Astrocyte (in vitro differentiated cells and primary cell): ENCODE results near the gene MICAL2. TPM values are rescaled to one million over a fixed set of nuclear protein-coding genes. Genes with fewer than 3 reads are reported as not detected.

ENCODE experiments used
- DNase-seq: peaks from one replicate; pipeline ENCODE4 v3.0.0-alpha.2; 2010; ENCODE audit warnings: low read depth
- FAIRE-seq: peaks from 2 replicates; lab custom pipeline; 2011; peaks lifted over from hg19 to GRCh38; lab: Jason Lieb, UNC
- H2AFZ ChIP-seq: 2 replicates; pipeline ENCODE4 v1.6.0; 2012; ENCODE audit warnings: low read depth, low read length, inconsistent platforms
- H3K27ac ChIP-seq: 2 replicates; pipeline ENCODE4 v1.5.1; 2011; ENCODE audit warnings: low read depth, low read length, inconsistent platforms
- H3K27me3 ChIP-seq: 2 replicates; pipeline ENCODE4 v1.6.0; 2011; ENCODE audit warnings: low read length, inconsistent platforms; ENCODE audit not compliant: insufficient read depth
- H3K36me3 ChIP-seq: 2 replicates; pipeline ENCODE4 v1.5.1; 2011; ENCODE audit warnings: low read length, inconsistent platforms; ENCODE audit not compliant: insufficient read depth
- H3K4me1 ChIP-seq: 2 replicates; pipeline ENCODE4 v1.5.1; 2011; ENCODE audit warnings: low read length, inconsistent platforms; ENCODE audit not compliant: insufficient read depth
- H3K4me2 ChIP-seq: 2 replicates; pipeline ENCODE4 v1.6.0; 2012; ENCODE audit warnings: low read length, inconsistent platforms
- H3K4me3 ChIP-seq: 2 replicates; pipeline ENCODE4 v1.5.1; 2011; ENCODE audit warnings: low read depth, mild to moderate bottlenecking, low read length, inconsistent platforms; ENCODE audit not compliant: insufficient read depth
- H3K79me2 ChIP-seq: 2 replicates; pipeline ENCODE4 v1.6.0; 2012; ENCODE audit warnings: mild to moderate bottlenecking, low read length, inconsistent platforms; ENCODE audit not compliant: insufficient read depth
- H3K9ac ChIP-seq: 2 replicates; pipeline ENCODE4 v1.6.0; 2012; ENCODE audit warnings: mild to moderate bottlenecking, low read length, inconsistent platforms
- H3K9me3 ChIP-seq: 2 replicates; pipeline ENCODE4 v1.5.1; 2012; ENCODE audit warnings: low read depth, mild to moderate bottlenecking, low read length, inconsistent platforms; ENCODE audit not compliant: insufficient read depth
- H4K20me1 ChIP-seq: 2 replicates; pipeline ENCODE4 v1.6.0; 2012; ENCODE audit warnings: low read length, inconsistent platforms; ENCODE audit not compliant: insufficient read depth
- H3K27ac Mint-ChIP-seq: one replicate; pipeline ENCODE4 v1.8.0; 2021; ENCODE audit warnings: mild to moderate bottlenecking, mixed read lengths; ENCODE audit not compliant: unreplicated experiment
- H3K27me3 Mint-ChIP-seq: one replicate; pipeline ENCODE4 v1.8.0; 2021; ENCODE audit warnings: low read depth, mixed read lengths; ENCODE audit not compliant: unreplicated experiment
- H3K36me3 Mint-ChIP-seq: one replicate; pipeline ENCODE4 v1.8.0; 2021; ENCODE audit warnings: low read depth, mixed read lengths; ENCODE audit not compliant: unreplicated experiment
- H3K4me1 Mint-ChIP-seq: one replicate; pipeline ENCODE4 v1.8.0; 2021; ENCODE audit warnings: low read depth, mixed read lengths; ENCODE audit not compliant: unreplicated experiment
- H3K4me3 Mint-ChIP-seq: one replicate; pipeline ENCODE4 v1.8.0; 2021; ENCODE audit warnings: mild to moderate bottlenecking, moderate library complexity, mixed read lengths; ENCODE audit not compliant: unreplicated experiment
- H3K9me3 Mint-ChIP-seq: one replicate; pipeline ENCODE4 v1.8.0; 2021; ENCODE audit warnings: mild to moderate bottlenecking, mixed read lengths; ENCODE audit not compliant: unreplicated experiment
- CTCF ChIP-seq: IDR thresholded peaks from 2 replicates; pipeline ENCODE4 v1.5.1; 2011; ENCODE audit warnings: low read depth, mild to moderate bottlenecking, inconsistent platforms, low read length, moderate library complexity; ENCODE audit not compliant: insufficient read depth
- EZH2 ChIP-seq: IDR thresholded peaks from 2 replicates; pipeline ENCODE4 v1.6.1; 2012; ENCODE audit warnings: mild to moderate bottlenecking, low read length, inconsistent platforms; ENCODE audit not compliant: insufficient read depth
- total RNA-seq: library from RNA; stranded (reverse); gene quantifications from 2 replicates; pipeline ENCODE4 v1.2.1, GENCODE V29; 2021

MICAL2 gene
- total RNA-seq, 1 donor from 2014 or later, result 357 TPM

- no peak overlapping the region for H3K4me3 ChIP-seq
- no peaks in the 10 kb centered on the region for H3K9me3 ChIP-seq
- H3K79me2 ChIP-seq, result no peaks in the 10 kb centered on the region
- no peak overlapping the region for H3K4me2 ChIP-seq
- peaks cover 35% of the 10 kb centered on the region for H3K4me1 Mint-ChIP-seq
- H3K9ac ChIP-seq, result peak overlapping the region; percentile 77
- H3K36me3 Mint-ChIP-seq, result no peaks in the 10 kb centered on the region
- no peaks in the 10 kb centered on the region for H3K27me3 Mint-ChIP-seq
- H3K4me3 Mint-ChIP-seq, result no peak overlapping the region
- peak overlapping the region; percentile 93 for H3K27ac ChIP-seq
- H3K36me3 ChIP-seq, result no peaks in the 10 kb centered on the region
- no peaks in the 10 kb centered on the region for H4K20me1 ChIP-seq
- DNase-seq (no peak), FAIRE-seq (no peak)
- peaks cover 24% of the 10 kb centered on the region for H3K4me1 ChIP-seq
- H3K27me3 ChIP-seq, result no peaks in the 10 kb centered on the region
- peak overlapping the region; percentile 97 for H3K27ac Mint-ChIP-seq
- H2AFZ ChIP-seq, result no peak overlapping the region
- TF ChIP-seq EZH2, result no peak
- TF ChIP-seq CTCF, result no peak
- peaks cover 4% of the 10 kb centered on the region for H3K9me3 Mint-ChIP-seq
Observed at GRCh38 chr11:12067796-12068357, 42.5 kb upstream of the MICAL2 start.

GRCh38 chr11:12069066-12069676 is 41.2 kb upstream of the MICAL2 start:
- no peak overlapping the region for H3K4me3 Mint-ChIP-seq
- Histone ChIP-seq H3K9ac (no peak overlapping the region), H3K79me2 (no peaks in the 10 kb centered on the region), H3K27ac (no peak overlapping the region), H4K20me1 (no peaks in the 10 kb centered on the region), H3K4me3 (no peak overlapping the region), H3K4me2 (no peak overlapping the region), H3K9me3 (no peaks in the 10 kb centered on the region), H2AFZ (no peak overlapping the region), H3K4me1 (peaks cover 25% of the 10 kb centered on the region), H3K36me3 (no peaks in the 10 kb centered on the region), H3K27me3 (no peaks in the 10 kb centered on the region)
- H3K27me3 Mint-ChIP-seq, result no peaks in the 10 kb centered on the region
- TF ChIP-seq CTCF (no peak), EZH2 (no peak)
- H3K36me3 Mint-ChIP-seq, result no peaks in the 10 kb centered on the region
- H3K4me1 Mint-ChIP-seq, result peaks cover 32% of the 10 kb centered on the region
- DNase-seq, result no peak
- peaks cover 13% of the 10 kb centered on the region for H3K9me3 Mint-ChIP-seq
- no peak for FAIRE-seq
- H3K27ac Mint-ChIP-seq, result peak overlapping the region; percentile 62
